ENCODE measurements around the gene RASGRF1.
"Not testable (repeated sequence)": the region's sequence is repeated elsewhere in the genome, so short reads cannot be mapped to it uniquely, and the experiment has no call there.

RASGRF1 gene

GRCh38 chr15:78995921-78996893 lies 94.4 kb downstream of the RASGRF1 start:
- Mint-ChIP-seq H3K9me3 (no peaks in the 10 kb centered on the region), H3K27me3 (no peaks in the 10 kb centered on the region), H3K27ac (peak overlapping the region; percentile 31 to 46), H3K4me3 (no peak overlapping the region), H3K4me1 (peaks cover 6% of the 10 kb centered on the region)
- DNase-seq (no peak), ATAC-seq (no peak)

- not testable (repeated sequence) for H3K4me3 Mint-ChIP-seq, ATAC-seq, DNase-seq, H3K9me3 Mint-ChIP-seq, H3K27me3 Mint-ChIP-seq, H3K4me1 Mint-ChIP-seq, H3K27ac Mint-ChIP-seq
These were observed 95.4 kb downstream of the RASGRF1 start for GRCh38 chr15:78995161-78995560.

GRCh38 chr15:78993931-78994530 lies 96.5 kb downstream of the RASGRF1 start:
- no peak for DNase-seq
- H3K27me3 Mint-ChIP-seq = no peaks in the 10 kb centered on the region
- no peak for ATAC-seq
- no peak overlapping the region for H3K4me3 Mint-ChIP-seq
- peaks cover 6% of the 10 kb centered on the region for H3K4me1 Mint-ChIP-seq
- no peaks in the 10 kb centered on the region for H3K9me3 Mint-ChIP-seq
- no peak overlapping the region for H3K27ac Mint-ChIP-seq

- Mint-ChIP-seq H3K4me1 (peaks cover 10% of the 10 kb centered on the region), H3K27ac (no peak overlapping the region), H3K4me3 (no peak overlapping the region), H3K9me3 (no peaks in the 10 kb centered on the region), H3K27me3 (peaks cover 5% of the 10 kb centered on the region)
- no peak for ATAC-seq
- DNase-seq = no peak
These were observed 97.2 kb downstream of the RASGRF1 start for GRCh38 chr15:78993257-78993930.

- no peaks in the 10 kb centered on the region for H3K9me3 Mint-ChIP-seq
- ATAC-seq = peak; percentile 40
- no peak for DNase-seq
- H3K27me3 Mint-ChIP-seq = peaks cover 12% of the 10 kb centered on the region
- H3K4me3 Mint-ChIP-seq = no peak overlapping the region
- no peak overlapping the region for H3K27ac Mint-ChIP-seq
- H3K4me1 Mint-ChIP-seq = peaks cover 12% of the 10 kb centered on the region
These were observed 97.9 kb downstream of the RASGRF1 start for GRCh38 chr15:78992416-78993256.

- Mint-ChIP-seq H3K27ac (no peak overlapping the region), H3K9me3 (no peaks in the 10 kb centered on the region), H3K27me3 (peaks cover 16% of the 10 kb centered on the region), H3K4me1 (peaks cover 12% of the 10 kb centered on the region), H3K4me3 (no peak overlapping the region)
- no peak for DNase-seq
- no peak for ATAC-seq
These were observed 98.7 kb downstream of the RASGRF1 start for GRCh38 chr15:78991879-78992278.

GRCh38 chr15:78991476-78991875 lies 99.1 kb downstream of the RASGRF1 start:
- DNase-seq (no peak), ATAC-seq (no peak)
- peaks cover 16% of the 10 kb centered on the region for H3K27me3 Mint-ChIP-seq
- peaks cover 12% of the 10 kb centered on the region for H3K4me1 Mint-ChIP-seq
- H3K4me3 Mint-ChIP-seq = no peak overlapping the region
- H3K9me3 Mint-ChIP-seq = no peaks in the 10 kb centered on the region
- no peak overlapping the region for H3K27ac Mint-ChIP-seq

GRCh38 chr15:78990278-78990677 lies 100.3 kb downstream of the RASGRF1 start:
- Mint-ChIP-seq H3K27me3 (peaks cover 16% of the 10 kb centered on the region), H3K27ac (no peak overlapping the region), H3K9me3 (no peaks in the 10 kb centered on the region), H3K4me3 (no peak overlapping the region), H3K4me1 (peaks cover 12% of the 10 kb centered on the region)
- ATAC-seq (no peak), DNase-seq (no peak)

GRCh38 chr15:78989701-78990240 lies 100.8 kb downstream of the RASGRF1 start:
- Mint-ChIP-seq H3K27me3 (peaks cover 16% of the 10 kb centered on the region), H3K9me3 (no peaks in the 10 kb centered on the region), H3K27ac (no peak overlapping the region), H3K4me1 (peaks cover 12% of the 10 kb centered on the region), H3K4me3 (no peak overlapping the region)
- no peak for ATAC-seq
- DNase-seq = no peak

GRCh38 chr15:78988361-78988911 lies 102.1 kb downstream of the RASGRF1 start:
- Mint-ChIP-seq H3K27ac (no peak overlapping the region), H3K9me3 (no peaks in the 10 kb centered on the region), H3K4me1 (peaks cover 12% of the 10 kb centered on the region), H3K27me3 (peaks cover 23% of the 10 kb centered on the region), H3K4me3 (no peak overlapping the region)
- DNase-seq (no peak), ATAC-seq (peak; percentile 61)

- ATAC-seq (peak; percentile 12), DNase-seq (no peak)
- H3K27ac Mint-ChIP-seq = peak overlapping the region in 1 of 2 donors; percentile 20
- no peaks in the 10 kb centered on the region for H3K9me3 Mint-ChIP-seq
- peaks cover 24% of the 10 kb centered on the region for H3K27me3 Mint-ChIP-seq
- no peak overlapping the region for H3K4me3 Mint-ChIP-seq
- H3K4me1 Mint-ChIP-seq = peaks cover 6% of the 10 kb centered on the region
These were observed 102.8 kb downstream of the RASGRF1 start for GRCh38 chr15:78987556-78988360.

- Mint-ChIP-seq H3K4me3 (no peak overlapping the region), H3K27ac (no peak overlapping the region), H3K4me1 (peaks cover 6% of the 10 kb centered on the region), H3K9me3 (no peaks in the 10 kb centered on the region), H3K27me3 (peaks cover 24% of the 10 kb centered on the region)
- ATAC-seq = no peak
- no peak for DNase-seq
These were observed 104.6 kb downstream of the RASGRF1 start for GRCh38 chr15:78985859-78986475.

- H3K27ac Mint-ChIP-seq = no peak overlapping the region
- peaks cover 6% of the 10 kb centered on the region for H3K4me1 Mint-ChIP-seq
- ATAC-seq (no peak), DNase-seq (no peak)
- H3K4me3 Mint-ChIP-seq = no peak overlapping the region
- H3K27me3 Mint-ChIP-seq = peaks cover 28% of the 10 kb centered on the region
- H3K9me3 Mint-ChIP-seq = no peaks in the 10 kb centered on the region
These were observed 106.5 kb downstream of the RASGRF1 start for GRCh38 chr15:78984041-78984440.

All from stimulated activated naive CD8-positive, alpha-beta T cell treated with anti-CD3 and anti-CD28 coated beads, Interleukin-15, amount 100 ng/mL, for 72 hours (primary cell).